GM12872 (cell line): ENCODE measurements around the gene TPCN2.

ENCODE experiments used
- TF ChIP-seq, protein P1 (sequence below): IDR thresholded peaks from 3 replicates; pipeline ENCODE4 v1.5.1; 2011; ENCODE audit warnings: low read depth, mild to moderate bottlenecking, low read length, moderate library complexity; ENCODE audit not compliant: insufficient read depth

The TPCN2 gene

DNA sequence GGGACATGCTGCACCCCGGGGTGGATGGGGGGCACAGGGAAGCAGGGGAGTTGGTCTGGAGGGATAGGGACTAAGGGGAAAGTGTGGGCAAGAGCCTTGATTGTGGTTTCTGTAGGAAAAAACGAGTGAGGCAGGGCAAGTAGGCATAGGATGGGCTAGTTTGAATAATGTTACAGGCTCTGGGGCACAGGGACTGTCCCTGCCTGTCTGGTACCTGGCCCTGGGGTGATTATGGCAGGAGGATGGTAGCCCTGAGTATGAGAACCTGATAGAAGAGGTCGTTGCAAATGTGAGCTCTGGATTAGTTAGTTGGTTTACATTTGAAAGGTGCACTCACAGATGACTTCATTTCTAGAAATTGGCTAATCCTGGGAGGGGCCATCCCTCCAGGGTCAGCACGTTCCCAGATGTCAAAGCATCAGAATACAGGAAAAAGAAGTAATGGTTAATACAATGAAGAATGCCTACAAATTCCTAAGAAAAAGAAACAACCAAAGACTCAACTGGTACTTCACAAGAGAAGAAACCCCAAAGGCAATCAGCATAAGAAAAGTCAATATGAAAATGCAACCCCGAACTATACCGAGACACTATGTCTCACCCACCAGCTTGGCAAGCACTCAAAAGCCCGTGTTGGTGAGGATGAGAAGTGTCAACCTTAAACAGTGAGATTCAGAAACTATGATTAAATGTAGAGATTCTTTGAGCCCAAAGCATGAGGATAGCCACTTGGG, 95.8 kb downstream of the TPCN2 start:
- TF ChIP-seq, protein P1, sequence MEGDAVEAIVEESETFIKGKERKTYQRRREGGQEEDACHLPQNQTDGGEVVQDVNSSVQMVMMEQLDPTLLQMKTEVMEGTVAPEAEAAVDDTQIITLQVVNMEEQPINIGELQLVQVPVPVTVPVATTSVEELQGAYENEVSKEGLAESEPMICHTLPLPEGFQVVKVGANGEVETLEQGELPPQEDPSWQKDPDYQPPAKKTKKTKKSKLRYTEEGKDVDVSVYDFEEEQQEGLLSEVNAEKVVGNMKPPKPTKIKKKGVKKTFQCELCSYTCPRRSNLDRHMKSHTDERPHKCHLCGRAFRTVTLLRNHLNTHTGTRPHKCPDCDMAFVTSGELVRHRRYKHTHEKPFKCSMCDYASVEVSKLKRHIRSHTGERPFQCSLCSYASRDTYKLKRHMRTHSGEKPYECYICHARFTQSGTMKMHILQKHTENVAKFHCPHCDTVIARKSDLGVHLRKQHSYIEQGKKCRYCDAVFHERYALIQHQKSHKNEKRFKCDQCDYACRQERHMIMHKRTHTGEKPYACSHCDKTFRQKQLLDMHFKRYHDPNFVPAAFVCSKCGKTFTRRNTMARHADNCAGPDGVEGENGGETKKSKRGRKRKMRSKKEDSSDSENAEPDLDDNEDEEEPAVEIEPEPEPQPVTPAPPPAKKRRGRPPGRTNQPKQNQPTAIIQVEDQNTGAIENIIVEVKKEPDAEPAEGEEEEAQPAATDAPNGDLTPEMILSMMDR, result no peak

DNA sequence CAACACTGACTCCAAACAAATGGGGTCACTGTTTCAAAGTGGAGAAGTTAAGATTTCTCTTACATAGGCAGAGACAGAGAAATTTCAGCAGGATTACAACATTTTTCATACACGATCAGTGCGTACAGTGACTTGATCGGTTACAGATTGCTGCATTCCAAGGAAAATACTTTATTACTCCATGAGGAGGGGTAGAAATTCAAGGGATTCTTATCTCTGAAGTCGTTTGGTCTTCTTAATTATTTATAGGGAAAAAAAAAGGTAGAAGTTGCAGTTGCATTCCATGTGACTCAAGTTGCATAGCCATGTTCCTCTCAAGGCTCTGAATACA, 96.3 kb downstream of the TPCN2 start:
- TF ChIP-seq, protein P1, result no peak

DNA sequence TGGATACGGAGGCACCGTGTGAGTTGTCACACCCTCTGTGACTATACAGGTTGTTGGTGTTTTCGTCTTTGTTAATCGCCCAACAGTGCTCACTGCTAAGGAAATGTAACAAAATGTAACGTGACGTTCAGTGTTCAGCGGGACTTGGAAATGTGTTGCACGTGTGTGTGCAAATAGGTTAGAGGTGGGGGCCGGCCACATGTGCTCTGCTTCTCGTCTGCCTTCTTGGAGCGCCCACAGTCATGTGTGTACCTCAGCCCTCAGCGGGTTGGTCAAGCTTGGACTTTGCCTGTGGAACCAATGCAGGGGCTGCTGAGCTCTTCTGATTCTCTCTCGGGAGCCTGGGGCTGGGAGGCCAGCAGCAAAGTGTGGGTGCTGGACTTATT, 99.6 kb downstream of the TPCN2 start:
- TF ChIP-seq, protein P1, result no peak

DNA sequence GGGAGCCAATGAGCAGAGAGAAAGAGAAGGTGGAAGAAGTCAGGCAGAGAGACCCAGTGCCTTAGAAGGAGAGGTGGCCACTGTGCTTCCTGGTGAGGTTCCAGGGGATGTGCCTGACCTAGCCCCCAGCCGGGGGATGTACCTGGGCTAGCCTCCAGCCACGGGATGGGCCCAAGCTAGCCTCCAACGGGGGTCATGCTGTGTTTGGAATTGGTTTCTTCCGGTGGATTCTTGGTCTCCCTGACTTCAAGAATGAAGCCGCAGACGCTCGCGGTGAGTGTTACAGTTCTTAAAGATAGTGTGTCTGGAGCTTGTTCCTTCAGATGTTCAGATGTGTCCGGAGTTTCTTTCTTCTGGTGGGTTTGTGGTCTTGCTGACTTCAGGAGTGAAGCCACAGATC, 100.1 kb downstream of the TPCN2 start:
- TF ChIP-seq, protein P1, result no peak

DNA sequence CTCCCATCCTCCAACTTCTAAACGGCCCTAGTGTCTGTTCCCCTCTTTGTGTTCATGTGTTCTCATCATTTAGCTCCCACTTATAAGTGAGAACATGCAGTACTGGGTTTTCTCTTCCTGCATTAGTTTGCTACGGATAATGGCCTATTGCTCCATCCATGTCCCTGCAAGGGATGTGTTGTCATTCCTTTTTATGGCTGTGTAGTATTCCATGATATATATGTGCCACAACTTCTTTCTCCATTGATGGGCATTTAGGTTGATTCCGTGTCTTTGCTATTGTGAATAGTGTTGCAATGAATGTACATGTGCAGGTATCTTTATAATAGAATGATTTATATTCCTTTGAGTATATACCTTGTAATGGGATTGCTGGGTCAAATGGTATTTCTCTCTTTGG, 101.4 kb downstream of the TPCN2 start:
- TF ChIP-seq, protein P1, result no peak

DNA sequence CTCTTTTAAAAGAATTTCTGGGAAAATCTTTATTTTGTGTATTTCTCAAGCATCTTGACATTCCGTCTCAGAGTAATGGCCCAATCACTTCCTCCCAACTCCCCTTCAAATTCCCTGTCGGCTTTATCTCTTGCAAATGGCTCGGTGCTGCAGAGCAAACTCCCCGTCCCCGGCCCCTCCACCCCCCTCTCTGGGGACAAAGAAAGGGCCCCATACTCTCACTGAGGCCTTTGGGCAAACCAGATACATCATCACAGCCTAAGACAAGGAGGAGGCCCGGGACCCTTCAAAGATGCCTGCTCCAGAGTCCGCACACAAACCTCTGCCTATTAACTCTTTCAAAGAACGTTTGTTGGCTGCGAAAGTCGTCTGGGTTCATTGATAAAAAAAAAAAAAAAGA, 103.1 kb downstream of the TPCN2 start:
- TF ChIP-seq, protein P1, result no peak

DNA sequence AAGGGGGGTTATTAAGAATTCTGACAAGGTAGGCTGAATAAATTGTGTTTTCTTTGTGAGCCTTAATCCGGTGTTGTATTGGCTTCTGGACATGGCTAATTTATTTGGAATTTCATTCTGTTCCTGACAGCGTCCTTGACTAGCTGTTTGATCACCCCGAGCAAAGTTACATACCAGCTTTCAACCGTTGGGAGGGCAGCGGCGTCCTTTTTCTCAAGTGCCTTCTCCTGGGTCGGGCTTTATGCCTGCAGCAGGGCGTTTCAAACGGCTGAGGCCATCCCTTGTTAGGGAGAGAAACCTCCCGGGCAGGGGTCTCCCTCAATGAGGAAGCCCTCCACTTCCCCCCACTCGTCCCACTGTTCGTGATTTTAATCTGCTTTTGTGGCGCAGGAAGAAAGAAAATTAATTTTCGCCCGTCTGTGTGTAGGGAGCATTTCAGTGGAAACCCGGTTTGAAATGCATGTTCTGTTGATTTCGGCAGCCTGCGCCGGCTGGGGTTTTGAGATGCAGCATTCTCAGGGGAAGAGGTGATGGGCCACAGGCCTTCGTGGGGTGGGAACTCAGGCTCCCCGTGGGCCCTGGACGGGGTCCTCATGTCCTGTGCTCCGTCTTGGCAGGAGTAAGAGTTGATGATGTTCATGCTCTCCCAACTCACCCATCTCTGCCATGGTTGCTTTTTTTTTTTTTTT, 104.1 kb downstream of the TPCN2 start:
- TF ChIP-seq, protein P1, result no peak
